Right lobe of liver (tissue), 4 donors: ENCODE measurements around the gene CDHR2.

Experiments
- CTCF ChIP-seq, 4 donors: fragments of 200-600 bp in 3 of 4; fragments of 450-650 bp in 1 of 4; IDR thresholded peaks; one replicate each; pipeline versions ENCODE4 v1.5.1 to v1.8.0; 2016 to 2022; ENCODE audit warnings: antibody characterized with exemption in 4 of 4, mild to moderate bottlenecking in 2 of 4
- POLR2A ChIP-seq: fragments of 450-650 bp; IDR thresholded peaks from one replicate; pipeline ENCODE4 v1.6.1; 2017; ENCODE audit warnings: antibody characterized with exemption, mild to moderate bottlenecking
- donor health status: DM: no; HTN: no; CAD: no.
- donor health status: DM: no; HTN: no; CAD: no.
- donor health status: DM: no; HTN: yes; CAD: no.

- TF ChIP-seq POLR2A (no peak), CTCF (IDR thresholded peaks at IDR 0.05) (no peak)
These were observed 76.4 kb downstream of the CDHR2 start for GRCh38 chr5:176625512-176625911.
